Measurements from ENCODE around the gene TBC1D8.
"Not testable (repeated sequence)": the region's sequence is repeated elsewhere in the genome, so short reads cannot be mapped to it uniquely, and the experiment has no call there.

TBC1D8 gene

GRCh38 chr2:101179982-101180381, 28.8 kb upstream of the TBC1D8 start:
- no peak for DNase-seq (ENCODE audit: low spot score)
- ChIA-PET CTCF (no interaction called here), POLR2A (ENCODE audit: low non-redundant PET) (no interaction called here)
- H3K27ac ChIP-seq: no peak overlapping the region
- TF ChIP-seq CTCF (conservative IDR thresholded peaks at IDR 0.05; ENCODE audit: low read depth): no peak

GRCh38 chr2:101176803-101177202, 25.6 kb upstream of the TBC1D8 start:
- TF ChIP-seq CTCF (conservative IDR thresholded peaks at IDR 0.05; ENCODE audit: low read depth): no peak
- no peak overlapping the region for H3K27ac ChIP-seq
- POLR2A ChIA-PET (ENCODE audit: low non-redundant PET): no interaction called here
- DNase-seq (ENCODE audit: low spot score): no peak
- CTCF ChIA-PET: no interaction called here

- no peak for TF ChIP-seq CTCF (conservative IDR thresholded peaks at IDR 0.05; ENCODE audit: low read depth)
- DNase-seq (ENCODE audit: low spot score): no peak
- peak overlapping the region; percentile 57 for H3K27ac ChIP-seq
- POLR2A ChIA-PET (ENCODE audit: low non-redundant PET): interaction anchor here (0.5 kb wide), 1 partner anchor 14 kb away, joined by 3 read pairs; no protein-coding TSS in a partner anchor
- CTCF ChIA-PET: no interaction called here
Observed at GRCh38 chr2:101175991-101176390, 24.8 kb upstream of the TBC1D8 start.

GRCh38 chr2:101173707-101174295, 22.6 kb upstream of the TBC1D8 start:
- no peak for TF ChIP-seq CTCF (conservative IDR thresholded peaks at IDR 0.05; ENCODE audit: low read depth)
- CTCF ChIA-PET: interaction anchor here (0.6 kb wide), 1 partner anchor 10 kb away, joined by 3 read pairs; no protein-coding TSS in a partner anchor
- POLR2A ChIA-PET (ENCODE audit: low non-redundant PET): no interaction called here
- no peak for DNase-seq (ENCODE audit: low spot score)
- no peak overlapping the region for H3K27ac ChIP-seq

- H3K27ac ChIP-seq; DNase-seq (ENCODE audit: low spot score); POLR2A ChIA-PET (ENCODE audit: low non-redundant PET): not testable (repeated sequence)
- CTCF ChIA-PET: interaction anchor here (1.2 kb wide), 1 partner anchor 17 kb away, joined by 3 read pairs; no protein-coding TSS in a partner anchor
Observed at GRCh38 chr2:101169822-101170221, 18.6 kb upstream of the TBC1D8 start.

GRCh38 chr2:101168706-101169105, 17.5 kb upstream of the TBC1D8 start:
- TF ChIP-seq CTCF (conservative IDR thresholded peaks at IDR 0.05; ENCODE audit: low read depth): no peak
- no peak for DNase-seq (ENCODE audit: low spot score)
- ChIA-PET CTCF (interaction anchor here (0.6 kb wide), 1 partner anchor 37 kb away, joined by 3 read pairs; no protein-coding TSS in a partner anchor), POLR2A (ENCODE audit: low non-redundant PET) (no interaction called here)
- H3K27ac ChIP-seq: no peak overlapping the region

- DNase-seq (ENCODE audit: low spot score); POLR2A ChIA-PET (ENCODE audit: low non-redundant PET); H3K27ac ChIP-seq: not testable (repeated sequence)
- CTCF ChIA-PET: interaction anchor here (0.7 kb wide), 1 partner anchor 163 kb away, joined by 4 read pairs; no protein-coding TSS in a partner anchor
Observed at GRCh38 chr2:101167532-101167931, 16.4 kb upstream of the TBC1D8 start.
